GM13977 (cell line): ENCODE results near the gene CASZ1.

ENCODE experiments used
- DNase-seq: peaks from one replicate; pipeline ENCODE4 v3.0.0; 2012; ENCODE audit warnings: low spot score
- in situ Hi-C: fragments of 300-500 bp; cut with MboI; formaldehyde crosslinking; loops from one replicate; pipeline ENCODE4 v1.12.0; 2022; ENCODE audit warnings: low sequenced_read_pairs, low pct_unique_long_range_greater_than_20kb, mixed read lengths, inconsistent platforms; ENCODE audit not compliant: unreplicated experiment
- TF ChIP-seq, protein P1 (sequence below): IDR thresholded peaks from 2 replicates; pipeline ENCODE4 v1.5.1; 2012; ENCODE audit warnings: mild to moderate bottlenecking, control low read depth; ENCODE audit not compliant: insufficient read depth; ENCODE audit errors: extremely low read depth, missing control alignments

CASZ1 gene

GRCh38 chr1:10812387-10812915 lies 16.0 kb upstream of the CASZ1 start:
- DNase-seq = no peak
- in situ Hi-C loops = no loop called here
- TF ChIP-seq, protein P1, sequence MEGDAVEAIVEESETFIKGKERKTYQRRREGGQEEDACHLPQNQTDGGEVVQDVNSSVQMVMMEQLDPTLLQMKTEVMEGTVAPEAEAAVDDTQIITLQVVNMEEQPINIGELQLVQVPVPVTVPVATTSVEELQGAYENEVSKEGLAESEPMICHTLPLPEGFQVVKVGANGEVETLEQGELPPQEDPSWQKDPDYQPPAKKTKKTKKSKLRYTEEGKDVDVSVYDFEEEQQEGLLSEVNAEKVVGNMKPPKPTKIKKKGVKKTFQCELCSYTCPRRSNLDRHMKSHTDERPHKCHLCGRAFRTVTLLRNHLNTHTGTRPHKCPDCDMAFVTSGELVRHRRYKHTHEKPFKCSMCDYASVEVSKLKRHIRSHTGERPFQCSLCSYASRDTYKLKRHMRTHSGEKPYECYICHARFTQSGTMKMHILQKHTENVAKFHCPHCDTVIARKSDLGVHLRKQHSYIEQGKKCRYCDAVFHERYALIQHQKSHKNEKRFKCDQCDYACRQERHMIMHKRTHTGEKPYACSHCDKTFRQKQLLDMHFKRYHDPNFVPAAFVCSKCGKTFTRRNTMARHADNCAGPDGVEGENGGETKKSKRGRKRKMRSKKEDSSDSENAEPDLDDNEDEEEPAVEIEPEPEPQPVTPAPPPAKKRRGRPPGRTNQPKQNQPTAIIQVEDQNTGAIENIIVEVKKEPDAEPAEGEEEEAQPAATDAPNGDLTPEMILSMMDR = no peak

- TF ChIP-seq, protein P1 = no peak
- DNase-seq = no peak
- in situ Hi-C loops = no loop called here
Measured at GRCh38 chr1:10808441-10808840, 12.0 kb upstream of the CASZ1 start.

- no peak for DNase-seq
- in situ Hi-C loops = no loop called here
- TF ChIP-seq, protein P1 = no peak
Measured at GRCh38 chr1:10806966-10807365, 10.5 kb upstream of the CASZ1 start.

- in situ Hi-C loops = no loop called here
- TF ChIP-seq, protein P1 = no peak
- no peak for DNase-seq
Measured at GRCh38 chr1:10803971-10804820, 7.8 kb upstream of the CASZ1 start.

DNA sequence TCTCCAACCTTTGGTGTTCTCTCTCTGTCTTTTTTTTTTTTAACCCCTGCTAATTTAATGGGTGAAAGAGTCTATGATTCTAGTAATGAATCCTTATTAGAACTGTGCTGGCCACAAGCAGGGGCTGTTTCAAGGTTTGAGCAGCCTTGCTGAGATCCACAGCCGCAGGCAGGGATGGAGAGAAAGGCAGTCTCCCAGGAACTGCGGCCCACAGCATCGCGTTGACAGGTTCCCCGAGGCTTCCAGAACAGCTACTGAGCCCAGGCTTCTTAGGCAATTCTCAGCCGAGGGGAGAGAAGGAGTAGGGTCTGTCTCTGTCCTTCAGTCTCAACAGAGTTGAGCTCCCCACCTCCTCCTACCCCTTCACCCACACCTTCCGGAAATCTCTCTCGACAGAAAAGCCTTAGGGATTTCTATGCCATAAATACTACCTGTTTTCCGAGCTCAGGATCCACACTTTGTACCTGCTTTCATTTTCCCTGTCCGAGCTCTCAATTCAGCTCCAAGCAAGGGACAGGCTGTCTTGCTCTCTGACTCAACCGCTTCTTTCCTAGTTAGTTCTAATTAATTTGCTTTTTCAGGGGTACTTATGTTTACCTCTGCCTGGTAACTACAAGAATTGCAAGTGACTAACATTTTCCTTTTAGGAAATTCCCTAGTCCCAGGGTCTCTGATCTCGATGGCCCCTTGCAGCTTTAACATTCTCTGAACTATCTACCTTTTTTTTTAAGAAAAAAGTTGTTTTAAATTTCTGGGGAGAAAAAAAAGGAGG lies 6.7 kb upstream of the CASZ1 start:
- in situ Hi-C loops = no loop called here
- no peak for DNase-seq
- TF ChIP-seq, protein P1 = no peak

GRCh38 chr1:10800778-10801177 lies 4.3 kb upstream of the CASZ1 start:
- TF ChIP-seq, protein P1 = no peak
- DNase-seq = no peak
- in situ Hi-C loops = no loop called here
